SK-N-SH (cell line): ENCODE measurements around the gene LYPD8. TPM values are rescaled to one million over a fixed set of nuclear protein-coding genes. Genes with fewer than 3 reads are reported as not detected.

ENCODE experiments used
- CTCF ChIA-PET: fragments of 300-600, 350-600 bp; formaldehyde crosslinking; extraction: SDS; loops from one replicate; lab custom pipeline; 2021; lab: Yijun Ruan, JAX
- POLR2A ChIA-PET: fragments of 350-600 bp; sonication (Branson Sonifier 250); formaldehyde crosslinking; extraction: SDS; loops from one replicate; lab custom pipeline; 2020; ENCODE audit warnings: antibody characterized with exemption, inconsistent platforms; lab: Yijun Ruan, JAX
- DNase-seq: peaks from one replicate; pipeline ENCODE4 v3.0.0; 2012
- H2AFZ ChIP-seq: fragments of 200-600 bp; sonication (generic); 2 replicates; pipeline ENCODE4 v1.8.1; 2016; ENCODE audit warnings: antibody characterized with exemption, mild to moderate bottlenecking, low read depth
- H3F3A ChIP-seq: fragments of 200-600 bp; sonication (generic); replicated peaks from 2 replicates; pipeline ENCODE3; 2016; ENCODE audit warnings: antibody characterized with exemption, mild to moderate bottlenecking; ENCODE audit not compliant: insufficient read depth
- H3K27ac ChIP-seq, 2 experiments: fragments of 200-500 bp in 1 of 2; fragments of 200-600 bp in 1 of 2; sonication (Bioruptor generic) in 1 of 2; sonication (generic), shearing (Covaris generic) in 1 of 2; 2 replicates each; pipeline versions ENCODE4 v1.5.1 to v1.6.1; 2014 to 2016; ENCODE audit warnings: low read depth in 2 of 2, inconsistent platforms in 1 of 2, low read length in 1 of 2, mild to moderate bottlenecking in 1 of 2, mixed read lengths in 1 of 2
- H3K27me3 ChIP-seq: fragments of 200-600 bp; sonication (generic), shearing (Covaris generic); 2 replicates; pipeline ENCODE4 v1.6.1; 2016; ENCODE audit warnings: mixed run types; ENCODE audit not compliant: insufficient read depth
- H3K36me3 ChIP-seq, 2 experiments: fragments of 200-500 bp in 1 of 2; fragments of 200-600 bp in 1 of 2; sonication (Bioruptor generic) in 1 of 2; sonication (generic) in 1 of 2; replicated peaks in 1 of 2; 2 replicates each; pipeline versions ENCODE3 to v1.5.1; 2014 to 2016; ENCODE audit warnings: low read length in 1 of 2, mild to moderate bottlenecking in 1 of 2; ENCODE audit not compliant: insufficient read depth in 2 of 2, control insufficient read depth in 1 of 2
- H3K4me1 ChIP-seq, 2 experiments: fragments of 200-500 bp in 1 of 2; fragments of 200-600 bp in 1 of 2; sonication (Bioruptor generic) in 1 of 2; sonication (generic), shearing (Covaris generic) in 1 of 2; 2 replicates each; pipeline versions ENCODE4 v1.5.1 to v1.6.1; 2014 to 2016; ENCODE audit warnings: low read depth in 1 of 2, low read length in 1 of 2, mixed run types in 1 of 2; ENCODE audit not compliant: insufficient read depth in 2 of 2, control insufficient read depth in 1 of 2
- H3K4me2 ChIP-seq: fragments of 200-600 bp; sonication (generic), shearing (Covaris generic); 2 replicates; pipeline ENCODE4 v1.6.1; 2017; ENCODE audit warnings: mixed run types
- H3K4me3 ChIP-seq, 2 experiments: fragments of 200-500 bp in 1 of 2; fragments of 200-600 bp in 1 of 2; sonication (Bioruptor generic) in 1 of 2; sonication (generic), shearing (Covaris generic) in 1 of 2; 2 replicates each; pipeline versions ENCODE4 v1.5.1 to v1.8.1; 2014 to 2016; ENCODE audit warnings: low read depth in 2 of 2, inconsistent platforms in 1 of 2, low read length in 1 of 2, mild to moderate bottlenecking in 1 of 2, mixed read lengths in 1 of 2, moderate library complexity in 1 of 2
- H3K79me2 ChIP-seq: fragments of 200-600 bp; sonication (generic); 2 replicates; pipeline ENCODE4 v1.8.1; 2017; ENCODE audit warnings: mild to moderate bottlenecking; ENCODE audit not compliant: insufficient read depth
- H3K9ac ChIP-seq: fragments of 200-600 bp; sonication (generic); 2 replicates; pipeline ENCODE4 v1.6.1; 2017; ENCODE audit warnings: mixed run types
- H3K9me2 ChIP-seq: fragments of 200-600 bp; sonication (generic); 2 replicates; pipeline ENCODE4 v1.6.1; 2017; ENCODE audit warnings: mixed run types
- H3K9me3 ChIP-seq: fragments of 200-600 bp; sonication (generic); 2 replicates; pipeline ENCODE4 v1.6.1; 2017; ENCODE audit warnings: mixed run types, mild to moderate bottlenecking, moderate library complexity
- H4K20me1 ChIP-seq: fragments of 200-600 bp; sonication (generic); 2 replicates; pipeline ENCODE4 v1.6.1; 2017; ENCODE audit warnings: mild to moderate bottlenecking, mixed run types; ENCODE audit not compliant: insufficient read depth
- CHD2 ChIP-seq: fragments of 150-350 bp; IDR thresholded peaks from 2 replicates; pipeline ENCODE4 v1.6.1; 2018; ENCODE audit warnings: low read length; ENCODE audit not compliant: partially characterized antibody
- EP300 ChIP-seq, 2 experiments: IDR thresholded peaks; 2 replicates each; pipeline versions ENCODE4 v1.4.0 to v1.6.1; 2012; ENCODE audit warnings: borderline replicate concordance in 1 of 2, low read depth in 1 of 2, low read length in 1 of 2
- FOSL2 ChIP-seq: IDR thresholded peaks from 2 replicates; pipeline ENCODE4 v1.4.0; 2012; ENCODE audit warnings: low read depth, mild to moderate bottlenecking, moderate library complexity, borderline replicate concordance
- FOXJ3 ChIP-seq: sonication (generic); formaldehyde crosslinking; IDR thresholded peaks from 2 replicates; pipeline ENCODE4 v1.5.1; 2020; ENCODE audit warnings: mild to moderate bottlenecking, missing genetic modification reagents
- JUND ChIP-seq: IDR thresholded peaks from 2 replicates; pipeline ENCODE4 v1.4.0; 2012
- MXI1 ChIP-seq: IDR thresholded peaks from 2 replicates; pipeline ENCODE4 v1.6.1; 2012; ENCODE audit warnings: mild to moderate bottlenecking, low read depth, low read length, improper control_type of control experiment
- POLR2AphosphoS5 ChIP-seq: IDR thresholded peaks from 2 replicates; pipeline ENCODE4 v1.6.1; 2012; ENCODE audit warnings: low read depth, low read length
- RCOR1 ChIP-seq: fragments of 150-350 bp; IDR thresholded peaks from 2 replicates; pipeline ENCODE4 v1.6.1; 2017; ENCODE audit warnings: antibody characterized with exemption, low read length
- TAF1 ChIP-seq: IDR thresholded peaks from 2 replicates; pipeline ENCODE4 v1.6.1; 2012; ENCODE audit warnings: low read depth, mild to moderate bottlenecking, low read length, moderate library complexity, borderline replicate concordance
- TEAD4 ChIP-seq: IDR thresholded peaks from 2 replicates; pipeline ENCODE4 v1.4.0; 2012; ENCODE audit warnings: mild to moderate bottlenecking, borderline replicate concordance; ENCODE audit not compliant: insufficient read depth
- YY1 ChIP-seq: IDR thresholded peaks from 2 replicates; pipeline ENCODE4 v1.4.0; 2012; ENCODE audit warnings: low read depth, mild to moderate bottlenecking
- WGBS: methylation state at CpG from one replicate; pipeline ENCODE4 v1.1.6; 2017; ENCODE audit warnings: low lambda C conversion rate; 5-methylcytosine and 5-hydroxymethylcytosine counted together
- polyA plus RNA-seq, 3 experiments: library from polyadenylated mRNA; depleted of rRNA; stranded (reverse); fragments of >200 nt; gene quantifications; 2 replicates each; pipeline ENCODE4 v1.2.3, GENCODE V29; 2012
- TF ChIP-seq, protein P1 (sequence below): IDR thresholded peaks from 2 replicates; pipeline ENCODE4 v1.4.0; 2012; ENCODE audit warnings: low read depth, borderline replicate concordance
- TF ChIP-seq, protein P2 (sequence below): IDR thresholded peaks from 2 replicates; pipeline ENCODE4 v1.4.0; 2012; ENCODE audit warnings: low read depth
- TF ChIP-seq, protein P3 (sequence below): IDR thresholded peaks from 2 replicates; pipeline ENCODE4; 2012
- TF ChIP-seq, protein P4 (sequence below): IDR thresholded peaks from 2 replicates; pipeline ENCODE4 v1.4.0; 2012; ENCODE audit warnings: low read depth, borderline replicate concordance

The LYPD8 gene
- polyA plus RNA-seq, 1 of the 3 experiments (the other 2 are of a cell fraction) = 1.5 TPM

DNA sequence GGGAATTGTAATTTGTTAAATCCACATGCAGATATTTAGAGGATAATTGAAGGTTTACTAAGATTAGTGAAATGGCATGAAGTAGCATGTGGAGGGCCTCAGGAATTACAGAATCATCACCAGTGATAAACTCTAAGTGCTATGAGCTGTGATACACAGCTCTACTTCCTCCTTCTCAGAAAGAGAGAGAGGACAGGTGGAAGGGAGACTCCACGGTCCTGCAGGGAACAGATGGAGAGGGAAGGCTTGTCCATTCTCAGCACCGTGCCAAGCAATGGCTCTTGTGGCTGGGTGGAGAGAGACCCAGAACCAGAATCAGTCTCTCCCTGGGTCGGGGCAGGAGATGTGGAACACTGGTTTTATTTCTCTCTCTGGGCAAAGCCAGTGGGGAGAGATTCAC is 27.8 kb upstream of the LYPD8 start:
- no peaks in the 10 kb centered on the region for H3F3A ChIP-seq
- H3K4me3 ChIP-seq = no peak overlapping the region
- H3K79me2 ChIP-seq = no peaks in the 10 kb centered on the region
- no peaks in the 10 kb centered on the region for H3K36me3 ChIP-seq
- DNase-seq = no peak
- H3K9ac ChIP-seq = no peak overlapping the region
- no peaks in the 10 kb centered on the region for H4K20me1 ChIP-seq
- no peak overlapping the region for H3K27ac ChIP-seq
- CTCF ChIA-PET = no interaction called here
- no peak overlapping the region for H3K4me2 ChIP-seq
- TF ChIP-seq CHD2 = no peak
- no peak for TF ChIP-seq MXI1
- TF ChIP-seq, protein P1, sequence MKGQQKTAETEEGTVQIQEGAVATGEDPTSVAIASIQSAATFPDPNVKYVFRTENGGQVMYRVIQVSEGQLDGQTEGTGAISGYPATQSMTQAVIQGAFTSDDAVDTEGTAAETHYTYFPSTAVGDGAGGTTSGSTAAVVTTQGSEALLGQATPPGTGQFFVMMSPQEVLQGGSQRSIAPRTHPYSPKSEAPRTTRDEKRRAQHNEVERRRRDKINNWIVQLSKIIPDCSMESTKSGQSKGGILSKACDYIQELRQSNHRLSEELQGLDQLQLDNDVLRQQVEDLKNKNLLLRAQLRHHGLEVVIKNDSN = no peak
- TF ChIP-seq JUND = no peak
- TF ChIP-seq, protein P2, sequence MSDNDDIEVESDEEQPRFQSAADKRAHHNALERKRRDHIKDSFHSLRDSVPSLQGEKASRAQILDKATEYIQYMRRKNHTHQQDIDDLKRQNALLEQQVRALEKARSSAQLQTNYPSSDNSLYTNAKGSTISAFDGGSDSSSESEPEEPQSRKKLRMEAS = no peak
- no peak for TF ChIP-seq POLR2AphosphoS5
- TF ChIP-seq, protein P3, sequence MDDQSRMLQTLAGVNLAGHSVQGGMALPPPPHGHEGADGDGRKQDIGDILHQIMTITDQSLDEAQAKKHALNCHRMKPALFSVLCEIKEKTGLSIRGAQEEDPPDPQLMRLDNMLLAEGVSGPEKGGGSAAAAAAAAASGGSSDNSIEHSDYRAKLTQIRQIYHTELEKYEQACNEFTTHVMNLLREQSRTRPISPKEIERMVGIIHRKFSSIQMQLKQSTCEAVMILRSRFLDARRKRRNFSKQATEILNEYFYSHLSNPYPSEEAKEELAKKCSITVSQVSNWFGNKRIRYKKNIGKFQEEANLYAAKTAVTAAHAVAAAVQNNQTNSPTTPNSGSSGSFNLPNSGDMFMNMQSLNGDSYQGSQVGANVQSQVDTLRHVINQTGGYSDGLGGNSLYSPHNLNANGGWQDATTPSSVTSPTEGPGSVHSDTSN = no peak
- no peak for TF ChIP-seq FOXJ3 (CRISPR knock-in tag)
- TF ChIP-seq FOSL2 = no peak
- TF ChIP-seq, protein P4, sequence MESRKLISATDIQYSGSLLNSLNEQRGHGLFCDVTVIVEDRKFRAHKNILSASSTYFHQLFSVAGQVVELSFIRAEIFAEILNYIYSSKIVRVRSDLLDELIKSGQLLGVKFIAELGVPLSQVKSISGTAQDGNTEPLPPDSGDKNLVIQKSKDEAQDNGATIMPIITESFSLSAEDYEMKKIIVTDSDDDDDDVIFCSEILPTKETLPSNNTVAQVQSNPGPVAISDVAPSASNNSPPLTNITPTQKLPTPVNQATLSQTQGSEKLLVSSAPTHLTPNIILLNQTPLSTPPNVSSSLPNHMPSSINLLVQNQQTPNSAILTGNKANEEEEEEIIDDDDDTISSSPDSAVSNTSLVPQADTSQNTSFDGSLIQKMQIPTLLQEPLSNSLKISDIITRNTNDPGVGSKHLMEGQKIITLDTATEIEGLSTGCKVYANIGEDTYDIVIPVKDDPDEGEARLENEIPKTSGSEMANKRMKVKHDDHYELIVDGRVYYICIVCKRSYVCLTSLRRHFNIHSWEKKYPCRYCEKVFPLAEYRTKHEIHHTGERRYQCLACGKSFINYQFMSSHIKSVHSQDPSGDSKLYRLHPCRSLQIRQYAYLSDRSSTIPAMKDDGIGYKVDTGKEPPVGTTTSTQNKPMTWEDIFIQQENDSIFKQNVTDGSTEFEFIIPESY = no peak
- no peak for TF ChIP-seq TAF1
- TF ChIP-seq TEAD4 = no peak
- no peak for TF ChIP-seq EP300 (IDR thresholded peaks at IDR 0.05; ENCODE audit: borderline replicate concordance in 1 of 2, low read depth in 1 of 2, low read length in 1 of 2)
- no peak for TF ChIP-seq YY1
- TF ChIP-seq RCOR1 = no peak
- POLR2A ChIA-PET = no interaction called here
- H3K9me2 ChIP-seq = no peaks in the 10 kb centered on the region
- H3K9me3 ChIP-seq = no peaks in the 10 kb centered on the region
- WGBS = 3% methylated on average over 3 of the region's 3 CpGs
- no peak overlapping the region for H2AFZ ChIP-seq
- H3K4me1 ChIP-seq = peaks cover 0 to 6% of the 10 kb centered on the region in 2 experiments; a peak in 1 of 4 replicates
- H3K27me3 ChIP-seq = peaks cover 20% of the 10 kb centered on the region
